Measurements from ENCODE around the gene TOR2A. TPM values are rescaled to one million over a fixed set of nuclear protein-coding genes. Genes with fewer than 3 reads are reported as not detected.

TOR2A gene
- total RNA-seq, 5 donors from 2014 or later (not counting 1 experiment from before 2014, with no cell fraction given) = 7.7 to 18.4 (median 15.5) TPM

DNA sequence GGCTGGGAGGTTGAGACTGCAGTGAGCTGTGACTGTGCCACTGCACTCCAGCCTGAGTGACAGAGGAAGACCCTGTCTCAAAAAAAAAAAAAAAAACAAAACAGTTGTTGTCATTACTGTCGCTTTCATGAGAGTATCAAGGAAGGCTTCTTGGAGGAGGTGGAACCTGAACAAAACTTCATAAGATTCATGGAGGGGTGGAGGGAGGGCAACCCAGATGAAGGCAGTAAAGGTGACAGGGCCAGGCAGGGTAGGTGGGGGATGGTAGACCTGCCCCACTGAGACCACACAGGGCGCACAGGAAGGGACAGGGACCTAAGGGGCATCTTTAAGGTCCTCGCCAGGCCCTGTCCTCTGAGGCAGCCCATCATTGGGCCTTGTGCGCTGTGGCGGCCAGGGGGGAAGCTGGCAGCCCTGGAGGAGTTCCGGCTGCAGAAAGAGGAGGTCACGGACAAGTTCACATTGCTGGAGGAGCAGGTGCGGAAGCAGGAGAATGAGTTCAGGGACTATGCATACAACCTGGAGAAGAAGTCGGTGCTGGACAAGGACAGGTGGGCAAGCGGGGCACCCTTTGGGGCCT, 24.8 kb downstream of the TOR2A start:
- no peak overlapping the region for H3K4me3 ChIP-seq (ENCODE audit: control insufficient read depth in 1 of 2, extremely low read depth in 1 of 2, low read length in 1 of 2)
- H3K36me3 ChIP-seq (ENCODE audit: control insufficient read depth in 2 of 2, extremely low read depth in 1 of 2, insufficient read depth in 1 of 2, low read length in 1 of 2) = peaks cover 0 to 4% of the 10 kb centered on the region in 2 donors
- H3K27ac ChIP-seq (ENCODE audit: low read length) = no peak overlapping the region
- H3K36me3 Mint-ChIP-seq = no peaks in the 10 kb centered on the region
- ChIA-PET CTCF (no interaction called here), POLR2A (no interaction called here)
- no peaks in the 10 kb centered on the region for H3K9me3 ChIP-seq
- H3K27ac Mint-ChIP-seq = peak overlapping the region in 1 of 2 donors; percentile 57
- H3K4me3 Mint-ChIP-seq = no peak overlapping the region
- H3K27me3 Mint-ChIP-seq = no peaks in the 10 kb centered on the region
- peaks cover 4 to 41% of the 10 kb centered on the region in 2 experiments for H3K4me1 ChIP-seq (ENCODE audit: control insufficient read depth in 1 of 2, extremely low read depth in 1 of 2, insufficient read depth in 2 of 2, low read length in 2 of 2)
- H3K27me3 ChIP-seq (replicated peaks in 1 of 2; ENCODE audit: control insufficient read depth in 2 of 2, extremely low read depth in 1 of 2, insufficient read depth in 2 of 2, low read length in 1 of 2) = no peaks in the 10 kb centered on the region
- 96% methylated on average over 9 of the region's 10 CpGs for WGBS (ENCODE audit: insufficient coverage)
- H3K4me1 Mint-ChIP-seq = peaks cover 25 to 44% (median 26%) of the 10 kb centered on the region in 3 donors
- no peak for DNase-seq
- ATAC-seq (replicated peaks in 1 of 4) = no peak
- no peaks in the 10 kb centered on the region for H3K9me3 Mint-ChIP-seq

GRCh38 chr9:127708952-127709587, 26.0 kb downstream of the TOR2A start:
- H3K9me3 ChIP-seq = no peaks in the 10 kb centered on the region
- Mint-ChIP-seq H3K4me3 (no peak overlapping the region), H3K27ac (no peak overlapping the region), H3K9me3 (no peaks in the 10 kb centered on the region), H3K36me3 (no peaks in the 10 kb centered on the region), H3K27me3 (no peaks in the 10 kb centered on the region), H3K4me1 (peaks cover 22 to 38% (median 23%) of the 10 kb centered on the region in 3 donors)
- H3K27me3 ChIP-seq (replicated peaks in 1 of 2; ENCODE audit: control insufficient read depth in 2 of 2, extremely low read depth in 1 of 2, insufficient read depth in 2 of 2, low read length in 1 of 2) = no peaks in the 10 kb centered on the region
- DNase-seq (no peak), ATAC-seq (replicated peaks in 1 of 4) (no peak)
- no peak overlapping the region for H3K4me3 ChIP-seq (ENCODE audit: control insufficient read depth in 1 of 2, extremely low read depth in 1 of 2, low read length in 1 of 2)
- peaks cover 0 to 4% of the 10 kb centered on the region in 2 donors for H3K36me3 ChIP-seq (ENCODE audit: control insufficient read depth in 2 of 2, extremely low read depth in 1 of 2, insufficient read depth in 1 of 2, low read length in 1 of 2)
- POLR2A ChIA-PET = no interaction called here
- no peak overlapping the region for H3K27ac ChIP-seq (ENCODE audit: low read length)
- peaks cover 0 to 34% of the 10 kb centered on the region in 2 experiments for H3K4me1 ChIP-seq (ENCODE audit: control insufficient read depth in 1 of 2, extremely low read depth in 1 of 2, insufficient read depth in 2 of 2, low read length in 2 of 2)
- WGBS (ENCODE audit: insufficient coverage) = 91% methylated on average over 8 of the region's 8 CpGs
- CTCF ChIA-PET = no interaction called here

GRCh38 chr9:127707766-127708165, 27.3 kb downstream of the TOR2A start:
- H3K9me3 ChIP-seq = no peaks in the 10 kb centered on the region
- no peak overlapping the region for H3K27ac ChIP-seq (ENCODE audit: low read length)
- H3K27me3 ChIP-seq (replicated peaks in 1 of 2; ENCODE audit: control insufficient read depth in 2 of 2, extremely low read depth in 1 of 2, insufficient read depth in 2 of 2, low read length in 1 of 2) = no peaks in the 10 kb centered on the region
- peaks cover 0 to 4% of the 10 kb centered on the region in 2 donors for H3K36me3 ChIP-seq (ENCODE audit: control insufficient read depth in 2 of 2, extremely low read depth in 1 of 2, insufficient read depth in 1 of 2, low read length in 1 of 2)
- POLR2A ChIA-PET = no interaction called here
- H3K27me3 Mint-ChIP-seq = no peaks in the 10 kb centered on the region
- ATAC-seq (replicated peaks in 1 of 4) = peak; percentile 66 to 72 (median 70)
- peaks cover 22 to 36% (median 23%) of the 10 kb centered on the region in 3 donors for H3K4me1 Mint-ChIP-seq
- H3K36me3 Mint-ChIP-seq = no peaks in the 10 kb centered on the region
- H3K9me3 Mint-ChIP-seq = no peaks in the 10 kb centered on the region
- 24% methylated on average over 4 of the region's 5 CpGs for WGBS (ENCODE audit: insufficient coverage)
- DNase-seq = peak in 27 of 35 experiments; percentile 12 to 69 (median 29)
- no peak overlapping the region for H3K27ac Mint-ChIP-seq
- H3K4me1 ChIP-seq (ENCODE audit: control insufficient read depth in 1 of 2, extremely low read depth in 1 of 2, insufficient read depth in 2 of 2, low read length in 2 of 2) = peaks cover 0 to 30% of the 10 kb centered on the region in 2 experiments
- no peak overlapping the region for H3K4me3 Mint-ChIP-seq
- CTCF ChIA-PET = interaction anchor here in 1 of 2 donors (1.4 kb wide), 1 partner anchor 27 kb away, joined by 8 read pairs; the partner anchor contains the start of gene TOR2A
- no peak overlapping the region for H3K4me3 ChIP-seq (ENCODE audit: control insufficient read depth in 1 of 2, extremely low read depth in 1 of 2, low read length in 1 of 2)

DNA sequence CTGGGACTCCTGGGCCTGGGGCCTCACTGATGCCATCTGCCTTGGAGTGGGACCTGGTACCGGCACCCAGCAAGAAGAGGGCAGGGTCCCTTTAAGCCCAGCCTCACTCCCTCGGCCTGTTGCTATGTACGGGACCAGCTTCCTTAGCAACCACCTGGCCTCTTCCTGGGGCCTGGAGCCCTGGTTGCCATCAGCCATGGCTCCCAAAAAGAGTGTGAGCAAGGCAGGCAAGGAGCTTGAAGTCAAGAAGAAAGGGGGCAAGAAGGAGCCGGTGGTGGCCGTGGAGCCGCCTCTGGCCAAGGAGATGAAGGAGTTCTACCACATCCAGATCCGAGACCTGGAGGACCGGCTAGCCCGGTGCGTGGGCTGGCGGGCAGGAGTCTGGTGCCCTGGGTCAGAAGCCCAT, 28.3 kb downstream of the TOR2A start, which contains the start of gene CFAP157:
TSS of gene CFAP157 (plus strand) at position 153 of the 406 bp plus-strand sequence. CDS start at position 197, 44 bp downstream.
- ChIA-PET CTCF (interaction anchor here in 1 of 2 donors (1.4 kb wide), 1 partner anchor 28 kb away, joined by 8 read pairs; the partner anchor contains the start of gene TOR2A), POLR2A (no interaction called here)
- Histone ChIP-seq H3K36me3 (ENCODE audit: control insufficient read depth in 2 of 2, extremely low read depth in 1 of 2, insufficient read depth in 1 of 2, low read length in 1 of 2) (peaks cover 0 to 2% of the 10 kb centered on the region in 2 donors), H3K9me3 (no peaks in the 10 kb centered on the region), H3K4me1 (ENCODE audit: control insufficient read depth in 1 of 2, extremely low read depth in 1 of 2, insufficient read depth in 2 of 2, low read length in 2 of 2) (peaks cover 0 to 30% of the 10 kb centered on the region in 2 experiments), H3K4me3 (ENCODE audit: control insufficient read depth in 1 of 2, extremely low read depth in 1 of 2, low read length in 1 of 2) (no peak within 1 kb of the TSS), H3K27ac (ENCODE audit: low read length) (no peak within 1 kb of the TSS), H3K27me3 (replicated peaks in 1 of 2; ENCODE audit: control insufficient read depth in 2 of 2, extremely low read depth in 1 of 2, insufficient read depth in 2 of 2, low read length in 1 of 2) (no peaks in the 10 kb centered on the region)
- Mint-ChIP-seq H3K9me3 (no peaks in the 10 kb centered on the region), H3K27me3 (no peaks in the 10 kb centered on the region), H3K27ac (no peak within 1 kb of the TSS), H3K36me3 (no peaks in the 10 kb centered on the region), H3K4me3 (no peak within 1 kb of the TSS), H3K4me1 (peaks cover 22 to 32% (median 23%) of the 10 kb centered on the region in 3 donors)
- WGBS (ENCODE audit: insufficient coverage) = 83% methylated on average over 10 of the region's 11 CpGs
- DNase-seq (no peak), ATAC-seq (replicated peaks in 1 of 4) (no peak)

DNA sequence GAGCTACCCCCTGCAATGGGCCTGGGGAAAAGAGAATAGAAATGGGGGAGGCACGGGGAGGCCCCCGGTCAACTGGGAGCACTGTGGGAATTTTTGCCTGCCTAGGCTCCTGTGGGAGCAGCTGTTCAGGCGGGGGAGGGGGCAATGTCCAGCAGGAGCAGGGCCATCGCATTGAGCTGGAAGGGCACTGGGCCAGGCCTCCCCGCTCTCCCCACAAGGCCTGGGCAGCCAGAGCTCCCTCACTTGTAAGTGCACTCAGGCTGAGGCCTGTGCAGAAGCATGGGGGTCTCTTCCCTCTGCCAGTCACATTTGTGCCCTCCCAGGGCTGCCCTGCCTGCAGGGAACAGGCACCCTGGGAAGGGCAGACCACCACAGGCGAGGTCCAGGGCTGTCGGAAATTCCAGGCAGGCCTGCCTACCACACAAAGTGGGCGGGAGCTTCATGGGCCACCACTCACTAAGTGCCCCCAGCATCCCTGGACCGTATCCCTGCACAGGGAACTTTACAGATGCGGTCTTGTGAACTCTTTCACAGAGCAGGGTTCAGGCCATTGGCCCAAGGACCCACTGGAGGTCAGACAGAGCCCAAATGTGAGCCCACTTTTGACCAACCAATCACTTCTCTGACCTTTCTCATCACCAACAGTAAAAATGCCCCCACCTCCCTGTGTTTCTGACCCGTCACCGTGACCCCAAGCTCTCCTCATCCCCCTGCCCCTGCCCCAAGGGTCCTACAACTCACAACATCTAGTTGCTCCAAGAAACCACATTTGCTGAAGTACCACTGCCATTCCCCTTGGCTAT, 29.3 kb downstream of the TOR2A start:
- no peaks in the 10 kb centered on the region for H3K27me3 ChIP-seq (replicated peaks in 1 of 2; ENCODE audit: control insufficient read depth in 2 of 2, extremely low read depth in 1 of 2, insufficient read depth in 2 of 2, low read length in 1 of 2)
- H3K9me3 ChIP-seq = no peaks in the 10 kb centered on the region
- Mint-ChIP-seq H3K4me1 (peaks cover 13 to 23% (median 14%) of the 10 kb centered on the region in 3 donors), H3K27me3 (no peaks in the 10 kb centered on the region), H3K4me3 (no peak overlapping the region), H3K36me3 (no peaks in the 10 kb centered on the region), H3K27ac (no peak overlapping the region), H3K9me3 (no peaks in the 10 kb centered on the region)
- peaks cover 0 to 21% of the 10 kb centered on the region in 2 experiments for H3K4me1 ChIP-seq (ENCODE audit: control insufficient read depth in 1 of 2, extremely low read depth in 1 of 2, insufficient read depth in 2 of 2, low read length in 2 of 2)
- H3K27ac ChIP-seq (ENCODE audit: low read length) = no peak overlapping the region
- no peak overlapping the region for H3K4me3 ChIP-seq (ENCODE audit: control insufficient read depth in 1 of 2, extremely low read depth in 1 of 2, low read length in 1 of 2)
- POLR2A ChIA-PET = no interaction called here
- no peaks in the 10 kb centered on the region for H3K36me3 ChIP-seq (ENCODE audit: control insufficient read depth in 2 of 2, extremely low read depth in 1 of 2, insufficient read depth in 1 of 2, low read length in 1 of 2)
- WGBS (ENCODE audit: insufficient coverage) = 92% methylated on average over 12 of the region's 12 CpGs
- CTCF ChIA-PET = no interaction called here
- DNase-seq (no peak), ATAC-seq (replicated peaks in 1 of 4) (no peak)

- POLR2A ChIA-PET = interaction anchor here in 1 of 2 donors (0.8 kb wide), 1 partner anchor 267 kb away, joined by 3 read pairs; no protein-coding TSS in a partner anchor
Observed at GRCh38 chr9:127703289-127703946, 31.7 kb downstream of the TOR2A start.

More at GRCh38 chr9:127703289-127703946, 31.7 kb downstream of the TOR2A start:
- H3K9me3 Mint-ChIP-seq = no peaks in the 10 kb centered on the region
- CTCF ChIA-PET = interaction anchor here in 1 of 2 donors (0.7 kb wide), 1 partner anchor 17 kb away, joined by 3 read pairs; no protein-coding TSS in a partner anchor
- Histone ChIP-seq H3K27me3 (replicated peaks in 1 of 2; ENCODE audit: control insufficient read depth in 2 of 2, extremely low read depth in 1 of 2, insufficient read depth in 2 of 2, low read length in 1 of 2) (no peaks in the 10 kb centered on the region), H3K27ac (ENCODE audit: low read length) (no peak overlapping the region), H3K4me1 (ENCODE audit: control insufficient read depth in 1 of 2, extremely low read depth in 1 of 2, insufficient read depth in 2 of 2, low read length in 2 of 2) (peaks cover 3 to 25% of the 10 kb centered on the region in 2 experiments), H3K9me3 (no peaks in the 10 kb centered on the region), H3K4me3 (ENCODE audit: control insufficient read depth in 1 of 2, extremely low read depth in 1 of 2, low read length in 1 of 2) (no peak overlapping the region), H3K36me3 (ENCODE audit: control insufficient read depth in 2 of 2, extremely low read depth in 1 of 2, insufficient read depth in 1 of 2, low read length in 1 of 2) (no peaks in the 10 kb centered on the region)
- H3K27me3 Mint-ChIP-seq = no peaks in the 10 kb centered on the region
- H3K4me3 Mint-ChIP-seq = no peak overlapping the region
- no peaks in the 10 kb centered on the region for H3K36me3 Mint-ChIP-seq
- WGBS (ENCODE audit: insufficient coverage) = 73% methylated on average over 4 of the region's 9 CpGs
- DNase-seq (no peak), ATAC-seq (replicated peaks in 1 of 4) (no peak)
- no peak overlapping the region for H3K27ac Mint-ChIP-seq
- H3K4me1 Mint-ChIP-seq = peaks cover 21 to 28% (median 22%) of the 10 kb centered on the region in 3 donors
